HCT116 (cell line): ENCODE measurements around the gene SAC3D1. TPM values are rescaled to one million over a fixed set of nuclear protein-coding genes. Genes with fewer than 3 reads are reported as not detected.
"Not testable (repeated sequence)": the region's sequence is repeated elsewhere in the genome, so short reads cannot be mapped to it uniquely, and the experiment has no call there.

ENCODE experiments used
- ATAC-seq: fragments of 200-7000 bp; cut with Tn5 transposase; 2 replicates; pipeline ENCODE4 v1.9.1; 2020; ENCODE audit warnings: mild to moderate bottlenecking, moderate library complexity
- BruUV-seq: library from RNA; stranded (reverse); fragments of 400-500 nt; replicated peaks from 2 replicates; lab custom pipeline; 2021; lab: Mats Ljungman, UMichigan
- CTCF ChIA-PET: fragments of 300-600 bp; sonication (Branson Sonifier 250); formaldehyde crosslinking; loops from one replicate; lab custom pipeline; 2021; ENCODE audit warnings: antibody characterized with exemption; lab: Charles Lee
- POLR2A ChIA-PET: fragments of 300-600, 350-600 bp; sonication (Branson Sonifier 250); formaldehyde crosslinking; loops from one replicate; lab custom pipeline; 2021; ENCODE audit warnings: antibody characterized with exemption; lab: Charles Lee
- RAD21 ChIA-PET, 2 experiments: fragments of 300-600 bp; sonication (Branson Sonifier 250); formaldehyde crosslinking; loops; one replicate each; lab custom pipeline; 2023; ENCODE audit warnings: low total read pairs in 2 of 2; ENCODE audit not compliant: uncharacterized antibody in 2 of 2, unreplicated experiment in 2 of 2, low non-redundant PET in 1 of 2; lab: Charles Lee
- DNase-seq: peaks from one replicate; pipeline ENCODE4 v3.0.0-alpha.2; 2010; ENCODE audit warnings: low read depth, low spot score
- H2AFZ ChIP-seq: fragments of 200-600 bp; shearing (Covaris generic), sonication (generic); 2 replicates; pipeline ENCODE4 v1.6.1; 2017; ENCODE audit warnings: low read depth, mixed run types, mixed read lengths, antibody characterized with exemption, low read length; ENCODE audit not compliant: poor library complexity, severe bottlenecking
- H3K27ac ChIP-seq: 2 replicates; pipeline ENCODE4 v1.5.1; 2012; ENCODE audit warnings: low read depth, low read length
- H3K27me3 ChIP-seq: fragments of 200-600 bp; sonication (generic); 2 replicates; pipeline ENCODE4 v1.6.1; 2016; ENCODE audit warnings: mixed run types, low read length, mixed read lengths; ENCODE audit not compliant: insufficient read depth
- H3K36me3 ChIP-seq, 2 experiments: fragments of 200-500 bp in 1 of 2; fragments of 200-600 bp in 1 of 2; sonication (Bioruptor generic) in 1 of 2; sonication (generic) in 1 of 2; 2 replicates each; pipeline versions ENCODE4 v1.5.1 to v1.6.1; 2014 to 2016; ENCODE audit warnings: low read length in 2 of 2, inconsistent platforms in 1 of 2, mixed read lengths in 1 of 2, mixed run types in 1 of 2; ENCODE audit not compliant: insufficient read depth in 2 of 2, control insufficient read depth in 1 of 2
- H3K4me1 ChIP-seq, 2 experiments: fragments of 200-600 bp in 1 of 2; sonication (generic) in 1 of 2; 2 replicates each; pipeline versions ENCODE4 v1.5.1 to v1.6.1; 2012 to 2017; ENCODE audit warnings: low read length in 2 of 2, inconsistent platforms in 1 of 2, mild to moderate bottlenecking in 1 of 2, mixed read lengths in 1 of 2, mixed run types in 1 of 2, moderate library complexity in 1 of 2; ENCODE audit not compliant: insufficient read depth in 2 of 2, control insufficient read depth in 1 of 2
- H3K4me2 ChIP-seq: fragments of 200-600 bp; sonication (generic); 2 replicates; pipeline ENCODE4 v1.6.1; 2017; ENCODE audit warnings: mixed run types, low read length, mixed read lengths
- H3K4me3 ChIP-seq, 2 experiments: fragments of 200-600 bp in 1 of 2; sonication (generic) in 1 of 2; replicated peaks in 1 of 2; 2 replicates each; pipeline ENCODE4 v1.5.1; 2011 to 2016; ENCODE audit warnings: low read length in 2 of 2, control low read depth in 1 of 2, low read depth in 1 of 2, mild to moderate bottlenecking in 1 of 2, mixed read lengths in 1 of 2, mixed run types in 1 of 2
- H3K79me2 ChIP-seq: fragments of 200-600 bp; sonication (generic); 2 replicates; pipeline ENCODE4 v1.6.1; 2017; ENCODE audit warnings: mild to moderate bottlenecking, mixed run types, low read length, moderate library complexity, mixed read lengths; ENCODE audit not compliant: insufficient read depth
- H3K9ac ChIP-seq: fragments of 200-600 bp; sonication (generic); 2 replicates; pipeline ENCODE4 v1.6.1; 2016; ENCODE audit warnings: low read length, mixed read lengths
- H3K9me2 ChIP-seq: fragments of 200-600 bp; sonication (generic), shearing (Covaris generic); 2 replicates; pipeline ENCODE4 v1.6.1; 2017; ENCODE audit warnings: mixed run types, mild to moderate bottlenecking, moderate library complexity; ENCODE audit not compliant: insufficient read depth
- H3K9me3 ChIP-seq, 2 experiments: fragments of 200-500 bp in 1 of 2; fragments of 200-600 bp in 1 of 2; sonication (Bioruptor generic) in 1 of 2; sonication (generic) in 1 of 2; 2 replicates each; pipeline ENCODE4 v1.6.1; 2014 to 2017; ENCODE audit warnings: low read length in 2 of 2, mixed read lengths in 2 of 2, inconsistent platforms in 1 of 2, low read depth in 1 of 2, mild to moderate bottlenecking in 1 of 2, mixed run types in 1 of 2, moderate library complexity in 1 of 2; ENCODE audit not compliant: control insufficient read depth in 1 of 2, insufficient read depth in 1 of 2
- H4K20me1 ChIP-seq: fragments of 200-600 bp; sonication (generic), shearing (Covaris generic); 2 replicates; pipeline ENCODE4 v1.6.1; 2017; ENCODE audit warnings: mixed run types, mild to moderate bottlenecking, moderate library complexity; ENCODE audit not compliant: insufficient read depth
- FOSL1 ChIP-seq: IDR thresholded peaks from 2 replicates; pipeline ENCODE4 v1.6.1; 2012; ENCODE audit warnings: low read depth
- TCF7L2 ChIP-seq: IDR thresholded peaks from 2 replicates; pipeline ENCODE4 v1.7.0; 2011; ENCODE audit warnings: borderline replicate concordance, inconsistent platforms; ENCODE audit not compliant: insufficient read depth, insufficient read length; ENCODE audit errors: extremely low read depth
- intact Hi-C: fragments of 100-400 bp; cut with micrococcal nuclease; formaldehyde crosslinking; loops from 2 replicates; pipeline ENCODE4 v1.10.0; 2022
- total RNA-seq: library from RNA; stranded (reverse); gene quantifications from one replicate; pipeline ENCODE4 v1.2.1, GENCODE V29; 2021; ENCODE audit not compliant: unreplicated experiment

SAC3D1 gene
- total RNA-seq, 1 experiment from 2014 or later, result 36.9 TPM

DNA sequence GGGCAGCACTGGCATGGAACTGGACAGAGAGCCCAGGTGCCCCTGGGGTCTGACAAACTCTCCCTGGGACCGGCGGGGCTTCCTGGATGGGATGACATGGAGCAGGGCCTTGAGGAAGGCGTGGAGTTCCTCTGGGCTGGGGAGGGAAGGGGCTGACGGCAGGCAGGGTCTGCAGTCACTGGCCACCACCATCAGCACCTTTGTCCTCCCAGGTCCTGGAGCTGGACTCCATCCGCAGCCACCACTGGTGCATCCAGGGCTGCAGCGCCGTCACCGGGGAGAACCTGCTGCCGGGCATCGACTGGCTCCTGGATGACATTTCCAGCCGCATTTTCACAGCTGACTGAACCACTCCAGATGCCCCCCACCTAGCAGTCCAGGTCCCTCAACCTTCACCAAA lies 19.5 kb upstream of the SAC3D1 start:
- CTCF ChIA-PET, result no interaction called here
- TF ChIP-seq FOSL1 (no peak), TCF7L2 (no peak)
- no peak overlapping the region for H3K27ac ChIP-seq
- no peaks in the 10 kb centered on the region for H3K9me2 ChIP-seq
- no peaks in the 10 kb centered on the region for H3K36me3 ChIP-seq
- RAD21 ChIA-PET, result no interaction called here
- POLR2A ChIA-PET, result no interaction called here
- no peaks in the 10 kb centered on the region for H4K20me1 ChIP-seq
- H3K79me2 ChIP-seq, result no peaks in the 10 kb centered on the region
- H3K4me1 ChIP-seq, result peaks cover 4 to 6% of the 10 kb centered on the region in 2 experiments; a peak in 3 of 4 replicates
- H3K9ac ChIP-seq, result no peak overlapping the region
- intact Hi-C loops, result no loop called here
- DNase-seq (no peak), ATAC-seq (no peak)
- H2AFZ ChIP-seq, result no peak overlapping the region
- no peak overlapping the region for H3K4me3 ChIP-seq
- no TSS peak for BruUV-seq
- H3K4me2 ChIP-seq, result no peak overlapping the region
- no peaks in the 10 kb centered on the region for H3K9me3 ChIP-seq
- no peaks in the 10 kb centered on the region for H3K27me3 ChIP-seq

- H3K36me3 ChIP-seq, H4K20me1 ChIP-seq, RAD21 ChIA-PET, H3K27ac ChIP-seq, intact Hi-C loops, BruUV-seq, H3K27me3 ChIP-seq, H2AFZ ChIP-seq, H3K79me2 ChIP-seq, H3K9ac ChIP-seq, ATAC-seq, DNase-seq, H3K4me2 ChIP-seq, H3K4me3 ChIP-seq, H3K9me3 ChIP-seq, H3K9me2 ChIP-seq: not testable (repeated sequence)
- H3K4me1 ChIP-seq, result peaks cover 10 to 19% of the 10 kb centered on the region in 2 experiments; a peak in 3 of 4 replicates
- CTCF ChIA-PET, result interaction anchor here (1.0 kb wide), 1 partner anchor 9 kb away, joined by 3 read pairs; the partner anchor contains the start of gene ARL2
- POLR2A ChIA-PET, result interaction anchor here (1.0 kb wide), 1 partner anchor 10 kb away, joined by 3 read pairs; the partner anchor contains the start of gene ARL2
Measured at GRCh38 chr11:65023502-65023901, 17.5 kb upstream of the SAC3D1 start.
